HEK293 (cell line): ENCODE data around the gene PNPLA2.
A peak's percentile ranks its signal among the peaks of the same experiment; 100 is the strongest.

Experiments
- CTCF ChIA-PET: fragments of 350-600 bp; formaldehyde crosslinking; extraction: SDS; loops from one replicate; lab custom pipeline; 2021; ENCODE audit warnings: antibody characterized with exemption; lab: Yijun Ruan, JAX
- POLR2A ChIA-PET: fragments of 300-600 bp; formaldehyde crosslinking; extraction: SDS; loops from one replicate; lab custom pipeline; 2020; ENCODE audit warnings: antibody characterized with exemption, inconsistent platforms; lab: Yijun Ruan, JAX
- H3K27ac ChIP-seq: fragments of 200-500 bp; sonication (Bioruptor generic); 2 replicates; pipeline ENCODE4 v1.5.1; 2014; ENCODE audit warnings: low read depth, low read length, control low read depth, inconsistent platforms; ENCODE audit errors: extremely low read depth
- H3K36me3 ChIP-seq, 2 experiments: fragments of 200-500 bp in 1 of 2; sonication (Bioruptor generic) in 1 of 2; 1 replicate in 1 of 2; 2 replicates in 1 of 2; pipeline ENCODE4 v1.5.1; 2014 to 2017; ENCODE audit warnings: inconsistent platforms in 2 of 2, low read length in 2 of 2; ENCODE audit not compliant: control insufficient read depth in 2 of 2, insufficient read depth in 1 of 2
- H3K4me1 ChIP-seq: fragments of 200-500 bp; sonication (Bioruptor generic); 2 replicates; pipeline ENCODE4 v1.5.1; 2014; ENCODE audit warnings: mild to moderate bottlenecking, low read length, inconsistent platforms; ENCODE audit not compliant: control insufficient read depth, insufficient read depth
- H3K4me3 ChIP-seq: 2 replicates; pipeline ENCODE4 v1.5.1; 2011; ENCODE audit warnings: low read depth, mild to moderate bottlenecking, control low read depth, low read length, moderate library complexity
- H3K9me3 ChIP-seq: fragments of 200-500 bp; sonication (Bioruptor generic); 2 replicates; pipeline ENCODE4 v1.5.1; 2014; ENCODE audit warnings: low read depth, low read length, inconsistent platforms; ENCODE audit not compliant: control insufficient read depth, insufficient read depth
- BCL11B ChIP-seq: fragments of 450-650 bp; formaldehyde crosslinking; IDR thresholded peaks from 2 replicates; pipeline ENCODE4 v1.5.1; 2016; ENCODE audit warnings: low read depth, missing biosample characterization, missing genetic modification characterization
- EGR2 ChIP-seq: fragments of 450-650 bp; formaldehyde crosslinking; IDR thresholded peaks from 2 replicates; pipeline ENCODE4 v1.5.1; 2016; ENCODE audit warnings: low read depth, missing biosample characterization, missing genetic modification characterization
- GLIS1 ChIP-seq: fragments of 450-650 bp; formaldehyde crosslinking; IDR thresholded peaks from 2 replicates; pipeline ENCODE4 v1.5.1; 2016; ENCODE audit warnings: missing biosample characterization, missing genetic modification characterization
- KLF10 ChIP-seq: fragments of 450-650 bp; IDR thresholded peaks from 2 replicates; pipeline ENCODE4 v1.5.1; 2018; ENCODE audit warnings: missing biosample characterization, mild to moderate bottlenecking, missing genetic modification characterization
- KLF7 ChIP-seq: fragments of 450-650 bp; formaldehyde crosslinking; IDR thresholded peaks from 2 replicates; pipeline ENCODE4 v1.5.1; 2016; ENCODE audit warnings: missing biosample characterization, missing genetic modification characterization, borderline replicate concordance
- KLF8 ChIP-seq: fragments of 450-650 bp; formaldehyde crosslinking; IDR thresholded peaks from 2 replicates; pipeline ENCODE4 v1.5.1; 2016; ENCODE audit warnings: missing biosample characterization, missing genetic modification characterization
- PATZ1 ChIP-seq: fragments of 450-650 bp; formaldehyde crosslinking; IDR thresholded peaks from 2 replicates; pipeline ENCODE4 v1.5.1; 2016; ENCODE audit warnings: missing biosample characterization, missing genetic modification characterization
- SCRT1 ChIP-seq: fragments of 450-650 bp; formaldehyde crosslinking; IDR thresholded peaks from 2 replicates; pipeline ENCODE4 v1.5.1; 2016; ENCODE audit warnings: missing biosample characterization, missing genetic modification characterization, borderline replicate concordance
- SP2 ChIP-seq: fragments of 450-650 bp; formaldehyde crosslinking; IDR thresholded peaks from 2 replicates; pipeline ENCODE4 v1.5.1; 2016; ENCODE audit warnings: missing biosample characterization, missing genetic modification characterization
- ZBTB7A ChIP-seq: fragments of 450-650 bp; formaldehyde crosslinking; IDR thresholded peaks from 2 replicates; pipeline ENCODE4 v1.5.1; 2016; ENCODE audit warnings: low read depth, missing biosample characterization, missing genetic modification characterization
- ZFHX2 ChIP-seq: fragments of 450-650 bp; formaldehyde crosslinking; conservative IDR thresholded peaks from 2 replicates; pipeline ENCODE4 v1.5.1; 2016; ENCODE audit warnings: missing biosample characterization, missing genetic modification characterization
- ZIC2 ChIP-seq: fragments of 450-650 bp; formaldehyde crosslinking; IDR thresholded peaks from 2 replicates; pipeline ENCODE4 v1.5.1; 2016; ENCODE audit warnings: missing biosample characterization, missing genetic modification characterization
- ZNF112 ChIP-seq: fragments of 450-650 bp; formaldehyde crosslinking; IDR thresholded peaks from 2 replicates; pipeline ENCODE4 v1.5.0; 2017; ENCODE audit warnings: missing biosample characterization, missing genetic modification characterization
- ZNF140 ChIP-seq: fragments of 450-650 bp; formaldehyde crosslinking; IDR thresholded peaks from 2 replicates; pipeline ENCODE4 v1.5.1; 2016; ENCODE audit warnings: missing biosample characterization, missing genetic modification characterization
- ZNF157 ChIP-seq: fragments of 450-650 bp; formaldehyde crosslinking; IDR thresholded peaks from 2 replicates; pipeline ENCODE4 v1.5.1; 2016; ENCODE audit warnings: missing biosample characterization, missing genetic modification characterization
- ZNF174 ChIP-seq: fragments of 450-650 bp; formaldehyde crosslinking; IDR thresholded peaks from 2 replicates; pipeline ENCODE4 v1.5.0; 2017; ENCODE audit warnings: missing biosample characterization, mild to moderate bottlenecking, missing genetic modification characterization
- ZNF266 ChIP-seq: fragments of 450-650 bp; formaldehyde crosslinking; IDR thresholded peaks from 2 replicates; pipeline ENCODE4 v1.5.1; 2016; ENCODE audit warnings: missing biosample characterization, missing genetic modification characterization, low read depth
- ZNF335 ChIP-seq: fragments of 450-650 bp; formaldehyde crosslinking; conservative IDR thresholded peaks from 2 replicates; pipeline ENCODE4 v1.5.1; 2016; ENCODE audit warnings: missing biosample characterization, missing genetic modification characterization
- ZNF341 ChIP-seq: fragments of 450-650 bp; formaldehyde crosslinking; IDR thresholded peaks from 2 replicates; pipeline ENCODE4; 2016; ENCODE audit warnings: low read depth, missing biosample characterization, missing genetic modification characterization
- ZNF362 ChIP-seq: fragments of 450-650 bp; formaldehyde crosslinking; IDR thresholded peaks from 2 replicates; pipeline ENCODE4 v1.5.1; 2016; ENCODE audit warnings: missing biosample characterization, missing genetic modification characterization
- ZNF398 ChIP-seq: fragments of 450-650 bp; formaldehyde crosslinking; IDR thresholded peaks from 2 replicates; pipeline ENCODE4 v1.5.1; 2017; ENCODE audit warnings: missing biosample characterization, missing genetic modification characterization
- ZNF416 ChIP-seq: fragments of 450-650 bp; formaldehyde crosslinking; IDR thresholded peaks from 2 replicates; pipeline ENCODE4 v1.5.1; 2016; ENCODE audit warnings: missing biosample characterization, missing genetic modification characterization
- ZNF423 ChIP-seq: fragments of 450-650 bp; formaldehyde crosslinking; IDR thresholded peaks from 2 replicates; pipeline ENCODE4 v1.5.1; 2016; ENCODE audit warnings: missing biosample characterization, missing genetic modification characterization
- ZNF433 ChIP-seq: fragments of 450-650 bp; formaldehyde crosslinking; IDR thresholded peaks from 2 replicates; pipeline ENCODE4 v1.5.1; 2016; ENCODE audit warnings: missing biosample characterization, missing genetic modification characterization, low read depth
- ZNF473 ChIP-seq: fragments of 450-650 bp; formaldehyde crosslinking; IDR thresholded peaks from 2 replicates; pipeline ENCODE4 v1.5.1; 2017; ENCODE audit warnings: missing biosample characterization, missing genetic modification characterization
- ZNF600 ChIP-seq: fragments of 450-650 bp; formaldehyde crosslinking; IDR thresholded peaks from 2 replicates; pipeline ENCODE4 v1.5.1; 2016; ENCODE audit warnings: missing biosample characterization, missing genetic modification characterization
- ZSCAN18 ChIP-seq: fragments of 450-650 bp; formaldehyde crosslinking; IDR thresholded peaks from 2 replicates; pipeline ENCODE4 v1.5.1; 2016; ENCODE audit warnings: missing biosample characterization, missing genetic modification characterization
- ZSCAN4 ChIP-seq: fragments of 450-650 bp; formaldehyde crosslinking; IDR thresholded peaks from 2 replicates; pipeline ENCODE4 v1.5.1; 2017; ENCODE audit warnings: missing biosample characterization, missing genetic modification characterization
- ZXDB ChIP-seq: fragments of 450-650 bp; formaldehyde crosslinking; IDR thresholded peaks from 2 replicates; pipeline ENCODE4 v1.5.1; 2016; ENCODE audit warnings: missing biosample characterization, missing genetic modification characterization

Gene PNPLA2

GRCh38 chr11:831961-832528 is 13.3 kb downstream of the PNPLA2 start (continued):
- TF ChIP-seq ZFHX2 (tag by site-specific recombination) (peak; percentile 88), EGR2 (tag by site-specific recombination) (peak; percentile 76)

GRCh38 chr11:832529-833113 is 13.9 kb downstream of the PNPLA2 start, which contains the start of gene CD151:
Gene CD151 (plus strand): TSS chr11:832952. CDS start chr11:836070, 3,118 bp downstream.
- H3K9me3 ChIP-seq = no peaks in the 10 kb centered on the region
- CTCF ChIA-PET = interaction anchor here (0.5 kb wide), 1 partner anchor 1569 kb away, joined by 3 read pairs; no protein-coding TSS in a partner anchor
- H3K27ac ChIP-seq = peak within 1 kb of the TSS; percentile 66; the same call in 1 of the 2 replicates
- peaks cover 0 to 31% of the 10 kb centered on the region in 2 experiments; a peak in 1 of 3 replicates for H3K36me3 ChIP-seq
- H3K4me1 ChIP-seq = no peaks in the 10 kb centered on the region; the same call in 1 of the 2 replicates
- peak within 1 kb of the TSS; percentile 70 for H3K4me3 ChIP-seq
- POLR2A ChIA-PET = interaction anchor here (0.6 to 15.0 kb wide), 5 partner anchors 9 to 26 kb away, joined by 3 to 202 read pairs (median 6); partner anchors contain the start of genes PNPLA2, POLR2L, RPLP2 and TSPAN4
- TF ChIP-seq SCRT1 (tag by site-specific recombination) = no peak
- TF ChIP-seq PATZ1 (tag by site-specific recombination) = peak; percentile 83
- TF ChIP-seq ZNF362 (tag by site-specific recombination) = no peak
- peak; percentile 51; the same call in 1 of the 2 replicates for TF ChIP-seq ZNF600 (tag by site-specific recombination)
- peak; percentile 71 for TF ChIP-seq SP2 (tag by site-specific recombination)
- TF ChIP-seq ZNF112 (tag by site-specific recombination) = no peak
- TF ChIP-seq KLF7 (tag by site-specific recombination) = 0 out of 2 replicates have a peak, but pooled peaks have one; percentile 22
- peak; percentile 6 for TF ChIP-seq EGR2 (tag by site-specific recombination)
- no peak for TF ChIP-seq ZNF157 (tag by site-specific recombination)
- TF ChIP-seq ZBTB7A (tag by site-specific recombination) = 0 out of 2 replicates have a peak, but pooled peaks have one; percentile 42
- peak; percentile 59; the same call in 1 of the 2 replicates for TF ChIP-seq ZNF335 (tag by site-specific recombination)
- TF ChIP-seq ZNF266 = no peak
- TF ChIP-seq ZNF140 (tag by site-specific recombination) = no peak
- no peak for TF ChIP-seq ZSCAN18
- TF ChIP-seq ZNF398 (tag by site-specific recombination) = no peak
- no peak for TF ChIP-seq ZNF473 (tag by site-specific recombination)
- no peak for TF ChIP-seq ZNF416 (tag by site-specific recombination)
- no peak for TF ChIP-seq ZNF433
- peak; percentile 58 for TF ChIP-seq ZIC2 (tag by site-specific recombination)
- TF ChIP-seq ZNF341 = peak; percentile 17; the same call in 1 of the 2 replicates
- no peak for TF ChIP-seq ZSCAN4 (tag by site-specific recombination)
- peak; percentile 62; the same call in 1 of the 2 replicates for TF ChIP-seq ZXDB (tag by site-specific recombination)
- no peak for TF ChIP-seq ZNF423 (tag by site-specific recombination)
- peak; percentile 91 for TF ChIP-seq GLIS1 (tag by site-specific recombination)
- TF ChIP-seq BCL11B = peak; percentile 49; the same call in 1 of the 2 replicates
- peak; percentile 52; the same call in 1 of the 2 replicates for TF ChIP-seq KLF10 (tag by site-specific recombination)
- peak; percentile 60; the same call in 1 of the 2 replicates for TF ChIP-seq KLF8 (tag by site-specific recombination)
- no peak for TF ChIP-seq ZNF174 (tag by site-specific recombination)
